Activated CD4-positive, alpha-beta T cell treated with anti-CD3 and anti-CD28 coated beads, Interleukin-10, Interleukin-2, amounts not matched to agents 100 ng/mL and 50 ng/mL, durations not matched to agents 16 hours and 8 hours (primary cell): ENCODE data around the gene ASCC3.

Experiments used
- DNase-seq: peaks from one replicate; pipeline ENCODE4 v3.0.0-alpha.2; 2020

Gene ASCC3

DNA sequence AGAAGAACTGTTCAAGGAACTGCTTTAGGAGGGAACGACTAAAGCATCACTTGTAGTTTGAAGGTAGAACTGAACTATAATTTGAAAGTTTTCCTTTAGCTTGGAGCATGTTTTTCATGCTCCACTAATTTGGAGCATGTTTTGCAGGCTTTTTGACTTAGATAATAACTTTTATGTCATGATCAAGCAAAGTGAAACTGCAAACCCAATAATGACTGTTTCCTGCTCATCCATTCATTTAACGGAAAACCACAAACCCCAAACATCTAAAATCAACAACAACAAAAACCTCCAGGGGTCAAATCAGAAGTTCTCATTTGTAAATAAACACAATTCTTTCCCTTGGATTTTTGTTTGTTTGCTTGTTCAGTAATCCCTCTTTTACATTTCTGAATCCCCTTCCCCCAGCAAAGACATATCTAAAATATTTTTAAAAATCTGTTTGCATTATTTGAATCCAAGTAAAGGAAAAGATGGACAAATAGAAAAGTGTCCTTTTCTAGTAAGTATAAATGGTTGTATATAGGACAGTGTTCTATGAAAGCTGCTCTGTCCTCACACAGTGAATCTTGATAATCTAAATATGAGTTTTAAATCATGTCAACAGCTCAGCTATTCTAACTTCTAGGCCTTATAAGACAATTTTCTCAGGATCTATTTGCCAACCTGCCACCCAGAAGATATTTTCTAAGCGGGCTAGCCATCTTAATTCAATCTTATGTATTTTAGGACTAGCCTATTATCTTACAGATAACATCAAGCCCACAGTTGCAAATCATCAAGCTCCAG is 419.0 kb downstream of the ASCC3 start:
- DNase-seq = peak; percentile 70

- DNase-seq = no peak
Observed at GRCh38 chr6:100461278-100461916, 419.7 kb downstream of the ASCC3 start.

- DNase-seq = no peak
Observed at GRCh38 chr6:100460650-100461204, 420.4 kb downstream of the ASCC3 start.

DNA sequence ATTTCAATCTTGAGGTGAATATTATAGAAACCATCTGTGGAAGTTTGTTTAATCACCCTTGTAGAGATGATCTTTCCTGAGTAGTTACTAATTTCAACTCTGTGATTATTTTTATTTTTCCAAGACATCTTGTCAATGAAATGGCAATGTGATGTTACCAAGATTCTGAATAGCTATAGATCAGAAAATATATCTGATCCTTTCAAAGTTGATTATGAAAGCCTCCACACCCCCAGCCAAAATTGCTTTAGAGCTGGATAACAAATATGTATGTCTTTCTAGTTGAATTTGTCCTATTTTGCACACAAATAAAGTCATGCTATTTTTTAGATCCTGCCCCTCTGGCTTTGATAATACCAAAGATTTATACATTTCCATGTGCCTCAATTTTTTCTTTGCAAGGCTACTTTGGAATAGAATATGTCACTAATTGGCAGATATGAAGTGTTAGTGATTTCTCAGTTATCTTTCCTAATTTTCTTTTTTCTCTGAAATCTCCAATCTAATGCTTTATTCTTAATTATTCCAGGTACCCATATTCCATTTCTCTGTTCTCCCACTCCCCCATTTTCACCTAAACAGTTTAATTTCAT is 421.4 kb downstream of the ASCC3 start:
- no peak for DNase-seq

DNA sequence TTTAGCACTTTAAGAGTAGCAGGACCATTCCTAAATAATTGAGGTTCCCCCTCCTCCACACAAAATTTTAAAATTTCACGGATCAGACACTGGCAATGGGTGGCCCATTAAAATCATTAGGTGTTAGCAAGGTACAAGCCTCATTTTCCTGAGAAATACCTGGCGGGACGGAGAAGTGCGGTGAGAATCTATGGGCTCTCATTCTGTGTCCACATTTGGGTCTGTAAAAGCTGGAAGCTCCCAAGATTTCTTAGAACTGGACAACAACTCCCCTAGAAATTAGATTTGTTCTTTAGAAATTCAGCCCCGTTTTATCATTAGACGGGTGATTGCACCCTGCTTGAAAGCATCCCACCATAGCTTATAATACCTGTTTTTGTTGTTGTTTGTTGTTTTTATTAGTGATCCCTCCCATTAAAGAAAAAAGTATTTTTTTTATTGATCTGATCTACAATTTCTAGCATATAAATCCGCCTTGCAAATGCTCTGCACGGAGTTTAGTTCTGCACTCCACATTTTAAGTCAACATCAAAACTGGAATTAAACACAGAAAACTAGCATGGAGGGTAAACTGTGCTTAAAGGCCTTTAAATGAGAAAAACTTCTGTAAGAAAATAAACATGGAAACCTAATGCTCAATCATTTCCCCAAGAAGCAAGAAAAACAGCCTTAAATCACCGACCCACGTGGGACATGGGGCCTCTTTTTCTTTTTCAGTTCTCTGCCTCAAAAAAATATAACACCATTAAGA is 422.1 kb downstream of the ASCC3 start:
- no peak for DNase-seq
